ENCODE results near the gene TUBB1.
A peak's percentile ranks its signal among the peaks of the same experiment; 100 is the strongest.

TUBB1 gene

GRCh38 chr20:59033616-59034165 lies 14.5 kb downstream of the TUBB1 start:
- Histone ChIP-seq H3F3A (ENCODE audit: low read depth) (no peaks in the 10 kb centered on the region; the same call in 1 of the 2 replicates), H2AFZ (ENCODE audit: low read length) (no peak overlapping the region), H3K36me3 (ENCODE audit: insufficient read depth, low read length) (peaks cover 70% of the 10 kb centered on the region; the same call in 1 of the 2 replicates), H3K9me3 (ENCODE audit: insufficient read depth, low read depth, low read length) (no peaks in the 10 kb centered on the region), H3K4me2 (ENCODE audit: low read depth, low read length, poor library complexity, severe bottlenecking) (no peak overlapping the region), H3K27me3 (ENCODE audit: insufficient read depth, low read length, poor library complexity, severe bottlenecking) (no peaks in the 10 kb centered on the region), H3K4me3 (ENCODE audit: low read length, poor library complexity, severe bottlenecking) (no peak overlapping the region), H3K9ac (ENCODE audit: low read depth, low read length, poor library complexity, severe bottlenecking) (no peak overlapping the region), H3K4me1 (ENCODE audit: insufficient read depth, low read length, poor library complexity, severe bottlenecking) (peaks cover 28% of the 10 kb centered on the region), H3K79me2 (ENCODE audit: insufficient read depth, low read length) (peaks cover 77% of the 10 kb centered on the region), H4K20me1 (ENCODE audit: insufficient read depth, low read length, poor library complexity, severe bottlenecking) (peaks cover 63% of the 10 kb centered on the region), H3K9me2 (replicated peaks; ENCODE audit: low read depth, low read length) (no peaks in the 10 kb centered on the region)
- TF ChIP-seq EZH2phosphoT487 (IDR thresholded peaks at IDR 0.05; ENCODE audit: borderline replicate concordance) (no peak), CTCF (conservative IDR thresholded peaks at IDR 0.05; ENCODE audit: low read length) (no peak)

GRCh38 chr20:59035381-59035780 lies 16.2 kb downstream of the TUBB1 start:
- Histone ChIP-seq H3K79me2 (ENCODE audit: insufficient read depth, low read length) (peaks cover 77% of the 10 kb centered on the region), H3K4me1 (ENCODE audit: insufficient read depth, low read length, poor library complexity, severe bottlenecking) (peaks cover 43% of the 10 kb centered on the region), H3K4me2 (ENCODE audit: low read depth, low read length, poor library complexity, severe bottlenecking) (no peak overlapping the region), H3K36me3 (ENCODE audit: insufficient read depth, low read length) (peaks cover 53% of the 10 kb centered on the region; the same call in 1 of the 2 replicates), H3K27me3 (ENCODE audit: insufficient read depth, low read length, poor library complexity, severe bottlenecking) (no peaks in the 10 kb centered on the region), H3K9ac (ENCODE audit: low read depth, low read length, poor library complexity, severe bottlenecking) (no peak overlapping the region), H3K9me2 (replicated peaks; ENCODE audit: low read depth, low read length) (no peaks in the 10 kb centered on the region), H4K20me1 (ENCODE audit: insufficient read depth, low read length, poor library complexity, severe bottlenecking) (peaks cover 65% of the 10 kb centered on the region), H2AFZ (ENCODE audit: low read length) (no peak overlapping the region), H3F3A (ENCODE audit: low read depth) (no peaks in the 10 kb centered on the region; the same call in 1 of the 2 replicates), H3K4me3 (ENCODE audit: low read length, poor library complexity, severe bottlenecking) (no peak overlapping the region), H3K9me3 (ENCODE audit: insufficient read depth, low read depth, low read length) (no peaks in the 10 kb centered on the region)
- TF ChIP-seq CTCF (conservative IDR thresholded peaks at IDR 0.05; ENCODE audit: low read length) (no peak), EZH2phosphoT487 (IDR thresholded peaks at IDR 0.05; ENCODE audit: borderline replicate concordance) (no peak)

- Histone ChIP-seq H3K79me2 (ENCODE audit: insufficient read depth, low read length) (peaks cover 79% of the 10 kb centered on the region), H3K9me3 (ENCODE audit: insufficient read depth, low read depth, low read length) (no peaks in the 10 kb centered on the region), H3F3A (ENCODE audit: low read depth) (no peaks in the 10 kb centered on the region; the same call in 1 of the 2 replicates), H3K36me3 (ENCODE audit: insufficient read depth, low read length) (peaks cover 53% of the 10 kb centered on the region; the same call in 1 of the 2 replicates), H3K9me2 (replicated peaks; ENCODE audit: low read depth, low read length) (no peaks in the 10 kb centered on the region), H3K4me1 (ENCODE audit: insufficient read depth, low read length, poor library complexity, severe bottlenecking) (peaks cover 51% of the 10 kb centered on the region), H3K27me3 (ENCODE audit: insufficient read depth, low read length, poor library complexity, severe bottlenecking) (no peaks in the 10 kb centered on the region), H3K4me2 (ENCODE audit: low read depth, low read length, poor library complexity, severe bottlenecking) (peak overlapping the region; percentile 84), H4K20me1 (ENCODE audit: insufficient read depth, low read length, poor library complexity, severe bottlenecking) (peaks cover 73% of the 10 kb centered on the region), H3K9ac (ENCODE audit: low read depth, low read length, poor library complexity, severe bottlenecking) (peak overlapping the region; percentile 83), H2AFZ (ENCODE audit: low read length) (no peak overlapping the region), H3K4me3 (ENCODE audit: low read length, poor library complexity, severe bottlenecking) (peak overlapping the region; percentile 89)
- TF ChIP-seq EZH2phosphoT487 (IDR thresholded peaks at IDR 0.05; ENCODE audit: borderline replicate concordance) (no peak), CTCF (conservative IDR thresholded peaks at IDR 0.05; ENCODE audit: low read length) (no peak)
Observed at GRCh38 chr20:59037386-59037785, 18.2 kb downstream of the TUBB1 start.

Measured in Loucy (cell line).